Measurements from ENCODE around the gene MARS1. TPM values are rescaled to one million over a fixed set of nuclear protein-coding genes. Genes with fewer than 3 reads are reported as not detected.
"Not testable (repeated sequence)": the region's sequence is repeated elsewhere in the genome, so short reads cannot be mapped to it uniquely, and the experiment has no call there.

Gene MARS1
- 100 to 1,000 TPM; 254 to 263 TPM for total RNA-seq
- 194 TPM for polyA plus RNA-seq (2013, experiment 1 of 2)
- polyA plus RNA-seq (2013, experiment 2 of 2): 152 TPM
- long read RNA-seq, experiment 1, transcript MARS-201 (21 exons, 2,905 nt): major isoform, 9 of 40 reads
- long read RNA-seq, experiment 1, partial matches to known transcripts: 16 of 40 reads
- long read RNA-seq, experiment 1, other reads (novel, unspliced or antisense): 15 of 40 reads
- long read RNA-seq, experiment 2, transcript MARS-201 (21 exons, 2,905 nt): major isoform, 309 of 391 reads
- long read RNA-seq, experiment 2, partial matches to known transcripts: 28 of 391 reads
- long read RNA-seq, experiment 2, other reads (novel, unspliced or antisense): 54 of 391 reads
- long read RNA-seq, experiment 3, transcript MARS-201 (21 exons, 2,905 nt): major isoform, 1,168 of 1,438 reads
- long read RNA-seq, experiment 3, partial matches to known transcripts: 84 of 1,438 reads
- long read RNA-seq, experiment 3, other reads (novel, unspliced or antisense): 185 of 1,438 reads
- long read RNA-seq, experiment 4, transcript MARS-201 (21 exons, 2,905 nt): major isoform, 39 of 90 reads
- long read RNA-seq, experiment 4, partial matches to known transcripts: 50 of 90 reads
- long read RNA-seq, experiment 4, other reads (novel, unspliced or antisense): 1 of 90 reads

- peak within 1 kb of the TSS; percentile 95 for H3K27ac Mint-ChIP-seq
- Histone ChIP-seq H3K4me3 (ENCODE audit: low read length) (peak within 1 kb of the TSS; percentile 99), H3K27ac (ENCODE audit: low read depth, low read length) (peak within 1 kb of the TSS; percentile 94), H3K4me1 (ENCODE audit: control insufficient read depth, insufficient read depth, low read length) (no peaks in the 10 kb centered on the region), H3K27me3 (ENCODE audit: control insufficient read depth, insufficient read depth, low read length, poor library complexity, severe bottlenecking) (no peaks in the 10 kb centered on the region), H3K9ac (ENCODE audit: extremely low read depth, low read length, poor library complexity, severe bottlenecking) (peak within 1 kb of the TSS; percentile 90), H3K36me3 (ENCODE audit: control insufficient read depth, insufficient read depth, low read length) (peaks cover 36% of the 10 kb centered on the region), H3K9me3 (ENCODE audit: control insufficient read depth, low read length) (no peaks in the 10 kb centered on the region)
- H3K4me3 Mint-ChIP-seq: peak within 1 kb of the TSS; percentile 98
- peak; percentile 99 for DNase-seq
- H3K4me1 Mint-ChIP-seq: peaks cover 19% of the 10 kb centered on the region
- no peak for TF ChIP-seq CTCF (conservative IDR thresholded peaks at IDR 0.05)
- no peaks in the 10 kb centered on the region for H3K27me3 Mint-ChIP-seq (ENCODE audit: insufficient read depth)
- 17 to 19% methylated on average over 30 to 47 of the region's 47 CpGs for WGBS, 2 experiments (ENCODE audit: insufficient coverage in 1 of 2, insufficient read length in 1 of 2)
- peaks cover 39% of the 10 kb centered on the region for H3K36me3 Mint-ChIP-seq (ENCODE audit: low read depth)
- peaks cover under 1% of the 10 kb centered on the region for H3K9me3 Mint-ChIP-seq
These were observed at the start of gene MARS1 for GRCh38 chr12:57487597-57488401. MARS1 (plus strand) TSS chr12:57488068; CDS start chr12:57488091, 23 bp downstream.

- peaks cover 2% of the 10 kb centered on the region for H3K36me3 Mint-ChIP-seq (ENCODE audit: low read depth)
- peaks cover 7% of the 10 kb centered on the region for H3K9me3 ChIP-seq (ENCODE audit: control insufficient read depth, low read length)
- H3K9ac ChIP-seq (ENCODE audit: extremely low read depth, low read length, poor library complexity, severe bottlenecking): no peak overlapping the region
- H3K4me3 ChIP-seq (ENCODE audit: low read length): no peak overlapping the region
- peaks cover 6% of the 10 kb centered on the region for H3K4me1 ChIP-seq (ENCODE audit: control insufficient read depth, insufficient read depth, low read length)
- peaks cover 1% of the 10 kb centered on the region for H3K27me3 Mint-ChIP-seq (ENCODE audit: insufficient read depth)
- H3K27ac Mint-ChIP-seq: no peak overlapping the region
- no peak overlapping the region for H3K27ac ChIP-seq (ENCODE audit: low read depth, low read length)
- H3K9me3 Mint-ChIP-seq: peaks cover 14% of the 10 kb centered on the region
- H3K27me3 ChIP-seq (ENCODE audit: control insufficient read depth, insufficient read depth, low read length, poor library complexity, severe bottlenecking): no peaks in the 10 kb centered on the region
- TF ChIP-seq CTCF (conservative IDR thresholded peaks at IDR 0.05): no peak
- WGBS, 2 experiments (ENCODE audit: insufficient coverage in 1 of 2, insufficient read length in 1 of 2): 83% methylated on average over 1 of the region's 1 CpG; no CpG with 5 or more reads in 1 of the 2 experiments
- no peak for DNase-seq
- no peaks in the 10 kb centered on the region for H3K36me3 ChIP-seq (ENCODE audit: control insufficient read depth, insufficient read depth, low read length)
- peaks cover 9% of the 10 kb centered on the region for H3K4me1 Mint-ChIP-seq
- no peak overlapping the region for H3K4me3 Mint-ChIP-seq
These were observed 49.5 kb upstream of the MARS1 start for GRCh38 chr12:57438400-57438799.

- Mint-ChIP-seq H3K9me3 (peaks cover 14% of the 10 kb centered on the region), H3K4me3 (no peak overlapping the region), H3K27me3 (ENCODE audit: insufficient read depth) (peaks cover 1% of the 10 kb centered on the region), H3K27ac (no peak overlapping the region), H3K36me3 (ENCODE audit: low read depth) (peaks cover 2% of the 10 kb centered on the region), H3K4me1 (peaks cover 5% of the 10 kb centered on the region)
- WGBS, 2 experiments (ENCODE audit: insufficient coverage in 1 of 2, insufficient read length in 1 of 2): 91 to 100% methylated on average over 1 to 4 of the region's 4 CpGs
- H3K9me3 ChIP-seq (ENCODE audit: control insufficient read depth, low read length): peaks cover 7% of the 10 kb centered on the region
- no peak overlapping the region for H3K4me3 ChIP-seq (ENCODE audit: low read length)
- H3K9ac ChIP-seq (ENCODE audit: extremely low read depth, low read length, poor library complexity, severe bottlenecking): no peak overlapping the region
- TF ChIP-seq CTCF (conservative IDR thresholded peaks at IDR 0.05): no peak
- no peak overlapping the region for H3K27ac ChIP-seq (ENCODE audit: low read depth, low read length)
- no peaks in the 10 kb centered on the region for H3K36me3 ChIP-seq (ENCODE audit: control insufficient read depth, insufficient read depth, low read length)
- H3K4me1 ChIP-seq (ENCODE audit: control insufficient read depth, insufficient read depth, low read length): peaks cover 2% of the 10 kb centered on the region
- no peaks in the 10 kb centered on the region for H3K27me3 ChIP-seq (ENCODE audit: control insufficient read depth, insufficient read depth, low read length, poor library complexity, severe bottlenecking)
- no peak for DNase-seq
These were observed 48.1 kb upstream of the MARS1 start for GRCh38 chr12:57439762-57440266.

GRCh38 chr12:57441393-57441792 lies 46.5 kb upstream of the MARS1 start:
- not testable (repeated sequence) for H3K36me3 Mint-ChIP-seq (ENCODE audit: low read depth); H3K4me3 ChIP-seq (ENCODE audit: low read length); H3K9ac ChIP-seq (ENCODE audit: extremely low read depth, low read length, poor library complexity, severe bottlenecking); H3K4me1 ChIP-seq (ENCODE audit: control insufficient read depth, insufficient read depth, low read length); H3K27me3 Mint-ChIP-seq (ENCODE audit: insufficient read depth); H3K36me3 ChIP-seq (ENCODE audit: control insufficient read depth, insufficient read depth, low read length); H3K4me1 Mint-ChIP-seq; H3K27ac ChIP-seq (ENCODE audit: low read depth, low read length); H3K27ac Mint-ChIP-seq; H3K9me3 ChIP-seq (ENCODE audit: control insufficient read depth, low read length); DNase-seq; H3K4me3 Mint-ChIP-seq; H3K27me3 ChIP-seq (ENCODE audit: control insufficient read depth, insufficient read depth, low read length, poor library complexity, severe bottlenecking)
- 60% methylated on average over 1 of the region's 2 CpGs; no CpG with 5 or more reads in 1 of the 2 experiments for WGBS, 2 experiments (ENCODE audit: insufficient coverage in 1 of 2, insufficient read length in 1 of 2)
- H3K9me3 Mint-ChIP-seq: peaks cover 14% of the 10 kb centered on the region

Measured in endodermal cell (in vitro differentiated cells).